ENCODE measurements around the gene ATP12A. TPM values are rescaled to one million over a fixed set of nuclear protein-coding genes. Genes with fewer than 3 reads are reported as not detected.

The ATP12A gene
- total and polyA plus RNA-seq, 2 of the 8 experiments (the other 6 are each of a cell fraction or from before 2014, with no cell fraction given), result 0.80 to 1.3 TPM

- Histone ChIP-seq H3K56ac (replicated peaks; ENCODE audit: insufficient read length, low read depth, low read length) (no peak overlapping the region), H2BK20ac (ENCODE audit: low read length) (no peak overlapping the region), H2AK5ac (ENCODE audit: low read depth, low read length) (no peak overlapping the region), H3K27me3 (replicated peaks in 1 of 4; ENCODE audit: control insufficient read depth in 3 of 4, extremely low read depth in 1 of 4, insufficient read depth in 3 of 4, low read length in 3 of 4) (peaks cover 3 to 22% (median 18%) of the 10 kb centered on the region in 4 experiments), H2BK15ac (ENCODE audit: low read length) (0 out of 2 replicates have a peak overlapping the region, but pooled peaks have one; percentile 16), H3K23ac (ENCODE audit: insufficient read length) (no peak overlapping the region), H4K5ac (ENCODE audit: insufficient read length, low read depth, low read length) (no peak overlapping the region), H3K79me1 (ENCODE audit: low read depth, low read length) (no peaks in the 10 kb centered on the region), H3K4me1 (replicated peaks in 1 of 4; ENCODE audit: control insufficient read depth in 3 of 4, insufficient read depth in 4 of 4, low read length in 3 of 4) (peaks cover 7 to 11% (median 9%) of the 10 kb centered on the region in 4 experiments; a peak in 6 of 7 replicates), H2BK5ac (ENCODE audit: low read depth, low read length) (no peak overlapping the region), H4K20me1 (replicated peaks in 1 of 2; ENCODE audit: control insufficient read depth in 1 of 2, insufficient read depth in 2 of 2, low read length in 2 of 2) (peaks cover 4 to 6% of the 10 kb centered on the region in 2 experiments), H2AFZ (ENCODE audit: low read length) (peak overlapping the region; percentile 34; the same call in 1 of the 2 replicates), H3K18ac (ENCODE audit: extremely low read depth, low read length) (no peak overlapping the region; the same call in 1 of the 2 replicates), H3K4me2 (ENCODE audit: insufficient read depth in 1 of 2, low read depth in 2 of 2, low read length in 2 of 2) (peak overlapping the region; percentile 55 to 75), H2BK12ac (ENCODE audit: low read depth, low read length) (peak overlapping the region; percentile 50; the same call in 1 of the 2 replicates), H3K14ac (ENCODE audit: insufficient read length) (no peak overlapping the region), H3K4ac (replicated peaks; ENCODE audit: insufficient read length, low read depth, low read length) (no peak overlapping the region), H4K91ac (replicated peaks; ENCODE audit: insufficient read length, low read length) (no peak overlapping the region), H3K9ac (replicated peaks in 1 of 4; ENCODE audit: extremely low read depth in 1 of 4, low read depth in 3 of 4, low read length in 3 of 4) (peak overlapping the region in 1 of 4 experiments; percentile 57; a peak in 2 of 7 replicates), H3K23me2 (ENCODE audit: low read depth, low read length) (peaks cover 13% of the 10 kb centered on the region; the same call in 1 of the 2 replicates), H4K8ac (ENCODE audit: extremely low read depth, insufficient read depth, low read length) (peak overlapping the region; percentile 86), H3K79me2 (ENCODE audit: control insufficient read depth in 1 of 2, insufficient read depth in 2 of 2, low read length in 2 of 2) (no peaks in the 10 kb centered on the region), H3K4me3 (ENCODE audit: extremely low read depth in 1 of 4, insufficient read depth in 2 of 4, low read depth in 3 of 4, low read length in 4 of 4) (peak overlapping the region; percentile 51 to 67 (median 57)), H3K9me3 (ENCODE audit: insufficient read depth in 2 of 2, low read depth in 1 of 2, low read length in 1 of 2) (no peaks in the 10 kb centered on the region), H2BK120ac (replicated peaks; ENCODE audit: low read depth, low read length) (no peak overlapping the region), H3K27ac (ENCODE audit: low read depth, low read length) (no peak overlapping the region), H3K36me3 (ENCODE audit: control insufficient read depth in 2 of 4, insufficient read depth in 4 of 4, low read length in 3 of 4) (no peaks in the 10 kb centered on the region)
- ChIA-PET CTCF (ENCODE audit: partially characterized antibody) (interaction anchor here (0.6 to 4.5 kb wide), 14 partner anchors 8 to 1794 kb away, joined by 3 to 39 read pairs (median 4); no protein-coding TSS in a partner anchor), POLR2A (ENCODE audit: partially characterized antibody) (interaction anchor here (0.8 to 1.2 kb wide), 3 partner anchors 35 to 315 kb away, joined by 3 read pairs; no protein-coding TSS in a partner anchor)
- no peak for TF ChIP-seq CHD1 (IDR thresholded peaks at IDR 0.05; ENCODE audit: low read depth, low read length)
- TF ChIP-seq SUZ12 (IDR thresholded peaks at IDR 0.05; ENCODE audit: low read length), result peak; percentile 37; the same call in 1 of the 2 replicates
- TF ChIP-seq POLR2A (IDR thresholded peaks at IDR 0.05; ENCODE audit: control extremely low read depth in 1 of 2, low read depth in 2 of 2, low read length in 2 of 2), result no peak
- DNase-seq (ENCODE audit: low read depth in 1 of 2, low spot score in 2 of 2), result no peak
- WGBS, 2 experiments (ENCODE audit: extremely low coverage in 1 of 2, insufficient coverage in 1 of 2, insufficient read length in 1 of 2, insufficient replicate concordance in 2 of 2, low coverage in 1 of 2, low lambda C conversion rate in 2 of 2, missing lambda C conversion rate in 1 of 2), result 47% methylated on average over 22 of the region's 29 CpGs; no CpG with 5 or more reads in 1 of the 2 experiments
- FAIRE-seq, result no peak
Observed at GRCh38 chr13:24680921-24681604, 855 bp downstream of the ATP12A start.

Data from H1 (cell line).